ENCODE measurements around the gene OXSR1.
"Not testable (repeated sequence)": the region's sequence is repeated elsewhere in the genome, so short reads cannot be mapped to it uniquely, and the experiment has no call there.

The OXSR1 gene

DNA sequence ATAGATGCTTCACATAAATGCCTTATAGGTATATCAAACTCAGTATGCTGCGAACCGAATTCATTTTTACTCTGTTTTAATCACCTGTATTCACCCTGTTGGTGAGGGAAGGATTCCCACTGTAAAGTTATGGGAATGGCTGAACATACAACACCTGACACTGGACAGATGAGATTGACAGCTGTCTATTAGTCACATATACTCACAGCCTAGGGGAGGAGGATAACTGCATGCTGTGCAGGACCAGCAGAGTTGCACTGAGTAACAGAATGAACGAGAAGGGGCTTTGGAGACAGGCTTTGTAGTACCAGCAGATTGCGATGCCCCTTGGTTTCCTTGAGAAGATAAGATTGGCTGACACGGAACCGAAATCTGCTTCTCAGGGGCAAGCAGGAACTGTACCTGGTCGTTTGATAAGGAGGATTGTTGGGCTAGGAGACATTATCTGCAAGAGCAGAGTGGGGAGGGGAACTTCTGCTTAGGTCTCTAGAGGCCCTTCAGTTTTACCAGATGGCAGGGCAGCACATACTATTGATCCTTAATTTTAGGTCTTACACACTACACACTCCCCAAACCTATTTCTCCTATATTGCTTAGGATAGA lies 56.8 kb downstream of the OXSR1 start:
- DNase-seq (ENCODE audit: low read depth in 2 of 2) = no peak

DNA sequence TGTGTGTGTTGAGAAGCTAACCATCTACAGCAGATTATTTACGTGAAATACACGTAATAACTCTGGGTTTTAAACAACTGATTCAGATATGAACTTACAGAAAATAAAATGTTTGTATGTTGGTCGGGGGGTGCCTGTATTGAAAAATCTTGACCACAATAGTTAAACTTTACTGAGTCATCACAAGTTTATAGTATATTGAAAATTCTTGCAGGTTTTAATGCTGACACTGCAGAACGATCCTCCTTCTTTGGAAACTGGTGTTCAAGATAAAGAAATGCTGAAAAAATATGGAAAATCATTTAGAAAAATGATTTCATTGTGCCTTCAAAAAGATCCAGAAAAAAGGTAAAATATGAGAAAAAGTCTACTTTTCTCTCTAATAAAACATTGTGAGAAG lies 59.0 kb downstream of the OXSR1 start:
- no peak for DNase-seq (ENCODE audit: low read depth in 2 of 2)

DNA sequence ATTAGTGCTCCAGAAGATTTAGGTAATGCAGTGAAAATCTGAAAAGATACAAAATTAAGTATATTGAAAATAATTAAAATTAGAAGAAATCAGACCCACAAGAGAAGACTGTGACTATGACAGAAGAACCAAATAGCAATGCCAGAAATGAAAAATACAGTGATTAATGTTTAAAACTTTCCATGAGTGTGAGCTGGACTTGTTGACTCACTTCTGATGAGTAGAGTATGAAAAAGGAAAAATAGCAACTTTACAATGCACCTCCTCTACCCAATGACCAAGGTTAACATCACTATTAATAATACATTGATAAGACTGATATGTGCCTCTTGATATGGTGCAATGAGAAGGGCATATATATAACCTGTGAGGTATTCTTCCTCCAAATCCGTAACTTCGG lies 60.9 kb downstream of the OXSR1 start:
- DNase-seq (ENCODE audit: low read depth in 2 of 2) = no peak

DNA sequence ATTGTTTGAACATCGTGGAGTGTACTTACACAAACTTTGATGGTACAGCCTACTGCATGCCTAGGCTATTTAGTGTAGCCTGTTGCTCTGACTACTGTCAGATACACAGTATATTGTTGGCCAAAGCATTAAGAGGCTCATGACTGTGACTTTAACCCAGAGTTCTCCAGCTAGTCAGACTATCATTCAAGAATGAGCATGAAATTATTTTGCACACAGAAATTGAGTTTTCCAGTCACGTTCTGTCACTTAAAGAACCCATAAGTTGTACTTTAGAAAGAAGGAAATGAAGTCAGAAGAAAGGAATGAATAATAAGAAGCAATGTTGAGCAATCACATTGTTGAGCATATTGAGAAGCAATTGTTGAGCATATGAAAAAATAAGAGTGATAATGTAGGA lies 62.7 kb downstream of the OXSR1 start:
- no peak for DNase-seq (ENCODE audit: low read depth in 2 of 2)

DNA sequence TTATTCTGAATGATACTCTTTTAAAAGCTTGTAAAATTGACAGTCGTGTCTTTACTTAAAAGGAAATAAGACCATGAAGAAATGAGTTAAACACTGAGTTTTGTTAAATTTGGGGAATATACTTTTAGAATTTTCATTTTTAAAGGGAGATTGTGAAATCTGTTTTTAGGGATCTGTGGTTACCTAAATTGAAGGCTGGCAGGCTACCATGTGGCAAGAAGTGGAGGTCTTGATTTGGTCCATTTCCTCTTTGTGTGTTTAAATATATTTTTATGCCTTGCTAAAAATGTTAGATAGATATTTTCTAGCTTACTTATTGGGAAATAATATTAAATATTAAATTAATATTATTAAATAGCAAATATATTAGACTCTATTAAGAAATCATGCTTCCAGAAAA lies 63.7 kb downstream of the OXSR1 start:
- DNase-seq (ENCODE audit: low read depth in 2 of 2) = no peak

DNA sequence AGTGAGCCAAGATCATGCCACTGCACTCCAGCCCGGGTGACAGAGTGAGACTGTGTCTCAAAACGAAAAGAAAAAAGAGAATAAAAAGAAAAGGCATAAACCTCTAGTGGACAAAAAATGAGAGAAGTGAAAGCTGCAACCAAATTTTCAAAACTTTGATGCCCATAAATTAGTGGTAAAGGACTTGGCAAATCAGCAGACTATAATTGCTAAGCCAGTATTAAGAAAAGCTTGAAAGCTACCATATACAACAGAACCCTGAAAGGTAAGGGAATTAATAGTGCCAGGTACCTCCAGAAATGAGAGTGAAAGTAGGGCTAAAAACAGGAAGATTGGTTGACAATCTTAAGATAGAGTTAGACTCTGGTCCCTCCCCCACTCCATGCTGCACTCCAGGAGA lies 67.4 kb downstream of the OXSR1 start:
- no peak for DNase-seq (ENCODE audit: low read depth in 2 of 2)

DNA sequence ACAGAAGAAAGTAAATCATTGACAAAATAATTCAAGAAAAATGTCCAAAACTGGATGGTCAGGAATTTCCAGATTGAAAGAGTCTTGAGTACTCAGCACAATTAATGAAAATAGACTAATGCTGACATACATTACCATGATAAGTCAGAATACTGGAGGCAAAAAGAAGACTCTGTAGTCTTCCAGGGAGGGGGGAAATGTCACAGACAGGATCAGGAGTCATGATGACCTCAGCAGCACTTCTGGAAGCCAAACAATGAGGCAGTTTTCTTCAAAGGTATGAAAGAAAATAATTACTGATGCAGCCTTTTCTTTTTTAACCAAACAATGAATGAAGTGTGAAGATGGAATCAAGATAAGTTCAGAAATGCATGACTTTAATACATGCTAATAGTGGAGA lies 70.1 kb downstream of the OXSR1 start:
- DNase-seq (ENCODE audit: low read depth in 2 of 2) = no peak

DNA sequence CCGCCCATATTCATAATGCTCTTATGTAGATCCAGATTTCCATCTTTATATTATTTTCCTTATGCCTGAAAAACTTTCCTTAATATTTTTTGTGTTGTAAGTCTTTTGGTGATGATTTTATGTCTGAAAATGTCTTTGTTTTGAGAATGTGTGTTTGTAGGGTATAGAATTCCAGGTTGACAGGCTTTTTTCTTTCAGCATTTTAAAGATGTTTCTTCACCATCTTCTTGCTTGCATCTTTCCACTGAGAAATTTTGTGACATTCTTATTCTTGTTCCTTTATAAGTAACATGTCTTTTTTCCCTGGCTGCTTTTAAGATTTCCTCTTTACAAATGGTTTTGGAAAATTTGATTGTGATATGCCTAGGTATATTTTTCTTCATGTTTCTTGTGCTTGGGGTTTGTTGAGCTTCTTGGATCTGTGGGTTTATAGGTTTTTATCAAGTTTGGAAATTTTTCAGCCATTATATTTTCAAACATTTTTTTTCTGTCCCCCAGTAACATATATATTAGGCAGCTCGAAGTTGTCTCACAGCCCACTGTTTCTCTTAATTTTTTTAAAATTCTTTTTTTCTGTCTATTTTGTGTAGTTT lies 73.2 kb downstream of the OXSR1 start:
- DNase-seq (ENCODE audit: low read depth in 2 of 2) = no peak

DNA sequence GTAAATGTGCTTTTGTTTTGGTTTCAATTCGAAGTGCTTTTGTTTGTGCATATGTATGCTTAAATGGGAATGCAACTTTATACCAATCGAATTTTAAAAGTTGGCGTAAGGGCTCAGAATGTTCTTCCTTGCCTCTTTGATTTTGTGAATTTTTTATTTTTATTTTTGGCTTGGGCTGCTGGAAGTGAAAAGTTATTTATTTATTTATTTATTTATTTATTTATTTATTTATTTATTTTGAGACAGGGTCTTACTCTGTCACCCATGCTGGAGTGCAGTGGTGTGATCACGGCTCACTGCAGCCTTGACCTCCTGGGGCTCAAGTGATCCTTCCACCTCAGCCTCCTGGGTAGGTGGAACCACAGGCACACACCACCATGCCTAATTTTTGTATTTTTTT lies 77.5 kb downstream of the OXSR1 start:
- DNase-seq (ENCODE audit: low read depth in 2 of 2) = not testable (repeated sequence)

DNA sequence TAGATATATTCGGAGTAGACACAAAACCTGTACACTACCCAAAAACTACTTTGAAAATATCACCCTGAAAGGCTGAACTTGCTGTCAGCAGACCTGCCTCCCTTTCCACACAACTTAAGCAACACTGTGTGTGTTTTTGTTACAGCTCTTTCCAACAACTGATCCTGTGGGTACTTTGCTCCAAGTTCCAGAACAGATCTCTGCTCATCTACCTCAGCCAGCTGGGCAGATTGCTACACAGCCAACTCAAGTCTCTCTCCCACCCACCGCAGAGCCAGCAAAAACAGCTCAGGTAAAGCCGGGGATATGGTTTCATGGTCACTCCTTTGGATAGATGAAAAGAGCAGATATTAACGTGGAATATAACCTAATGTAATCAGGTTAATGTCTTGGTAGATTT lies 80.6 kb downstream of the OXSR1 start:
- no peak for DNase-seq (ENCODE audit: low read depth in 2 of 2)

DNA sequence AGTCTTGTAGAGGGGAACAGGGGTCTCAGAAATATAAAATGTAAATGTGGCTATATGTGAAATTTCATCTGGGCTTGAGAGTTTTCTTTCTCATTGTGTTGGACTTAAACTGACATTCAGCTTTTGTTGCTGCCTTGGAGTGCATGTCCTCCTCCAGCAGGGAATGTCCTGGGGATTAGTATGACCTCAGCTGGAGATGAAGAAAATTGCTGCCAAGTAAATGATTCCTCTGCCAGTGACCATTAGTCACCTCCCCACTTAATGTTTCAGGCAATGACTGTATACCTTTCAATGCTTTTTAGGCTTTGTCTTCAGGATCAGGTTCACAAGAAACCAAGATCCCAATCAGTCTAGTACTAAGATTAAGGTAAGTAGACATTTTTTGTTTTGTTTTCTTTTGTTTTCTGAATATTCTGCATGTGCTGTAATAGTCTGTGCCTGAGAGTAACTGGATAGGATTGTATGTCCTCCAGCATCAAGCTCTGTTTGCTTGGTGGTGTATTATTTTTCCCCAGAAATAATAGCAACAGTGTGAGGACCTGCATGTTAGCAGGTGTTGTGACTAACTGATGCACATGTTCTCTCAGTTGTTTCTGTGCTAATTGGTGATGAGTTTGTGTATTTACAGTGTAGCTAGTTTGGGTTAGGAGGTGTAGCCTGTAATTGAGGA lies 82.2 kb downstream of the OXSR1 start:
- DNase-seq (ENCODE audit: low read depth in 2 of 2) = no peak

DNA sequence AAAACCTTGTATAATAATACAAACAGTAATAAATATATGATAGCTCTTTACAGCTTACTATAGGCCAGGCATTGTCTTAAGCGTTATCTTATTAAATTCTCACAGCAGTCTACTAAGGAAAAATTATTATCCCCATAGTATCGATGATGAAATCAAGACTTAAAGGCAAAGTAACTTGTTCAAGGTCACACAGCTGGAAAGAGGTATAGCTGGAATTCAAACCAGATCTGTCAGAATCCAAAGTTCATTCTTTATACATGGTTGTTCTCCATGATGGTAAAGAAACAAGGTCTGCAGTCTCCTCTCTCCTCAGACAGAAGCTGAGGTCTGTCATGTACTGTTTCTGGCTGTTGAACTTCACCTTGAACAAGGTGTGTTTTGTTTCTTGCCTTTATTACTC lies 84.9 kb downstream of the OXSR1 start:
- no peak for DNase-seq (ENCODE audit: low read depth in 2 of 2)

DNA sequence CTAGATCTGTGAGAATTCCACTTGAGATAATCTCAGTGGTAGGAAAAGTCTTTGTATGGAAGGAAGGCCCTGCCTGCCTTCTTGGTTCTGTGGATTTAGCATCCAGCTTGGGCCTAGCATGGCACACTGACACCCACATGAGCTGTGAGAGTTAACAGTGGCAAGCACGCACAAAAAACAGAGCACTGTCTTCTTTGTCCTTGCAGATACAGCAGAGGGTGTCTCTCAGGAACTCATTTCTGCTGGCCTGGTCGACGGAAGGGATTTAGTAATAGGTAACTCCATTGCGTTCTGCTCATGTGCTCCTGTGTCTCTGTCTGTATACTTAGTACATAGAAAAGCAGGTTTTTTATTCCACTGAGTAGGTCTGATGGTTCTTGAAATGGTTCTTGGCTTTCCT lies 85.9 kb downstream of the OXSR1 start:
- DNase-seq (ENCODE audit: low read depth in 2 of 2) = no peak

DNA sequence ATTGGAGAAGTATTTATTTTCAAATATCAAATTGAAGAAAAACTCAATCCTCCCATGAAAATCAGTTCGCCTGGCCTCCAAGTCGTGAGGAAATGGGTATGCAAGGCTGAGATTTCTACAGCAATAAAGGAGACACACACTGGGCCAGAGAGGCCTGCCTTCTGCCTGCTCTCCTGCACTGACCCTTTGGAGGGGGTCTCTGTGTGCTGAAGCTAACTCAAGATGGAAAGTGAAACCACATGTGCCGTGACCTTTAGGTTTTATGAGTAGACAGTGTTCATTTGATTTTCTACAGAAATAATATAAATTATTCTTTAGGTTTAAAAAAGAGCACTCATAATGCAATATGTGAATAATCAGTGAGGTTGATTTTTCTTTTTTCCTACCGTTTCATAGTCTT lies 88.4 kb downstream of the OXSR1 start:
- no peak for DNase-seq (ENCODE audit: low read depth in 2 of 2)

DNA sequence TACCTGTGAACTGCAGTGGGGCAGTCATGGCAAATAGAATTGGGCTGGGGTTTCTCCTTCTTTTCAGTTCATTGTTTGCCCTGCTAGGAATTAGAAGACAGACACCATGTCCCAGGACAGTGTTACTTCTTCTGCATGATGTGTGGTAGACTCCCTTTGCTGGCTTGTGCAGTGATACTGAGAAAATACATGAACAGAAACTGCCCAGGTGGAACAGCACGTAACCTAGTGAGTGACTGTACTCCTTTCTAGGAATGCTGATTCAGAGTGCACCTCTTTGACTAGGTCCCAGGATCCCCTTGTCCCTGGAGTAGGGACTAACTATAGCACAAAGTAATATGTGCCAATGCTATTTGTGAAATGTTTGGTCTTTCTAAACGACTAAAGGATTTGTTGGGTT lies 89.5 kb downstream of the OXSR1 start:
- DNase-seq (ENCODE audit: low read depth in 2 of 2) = no peak

DNA sequence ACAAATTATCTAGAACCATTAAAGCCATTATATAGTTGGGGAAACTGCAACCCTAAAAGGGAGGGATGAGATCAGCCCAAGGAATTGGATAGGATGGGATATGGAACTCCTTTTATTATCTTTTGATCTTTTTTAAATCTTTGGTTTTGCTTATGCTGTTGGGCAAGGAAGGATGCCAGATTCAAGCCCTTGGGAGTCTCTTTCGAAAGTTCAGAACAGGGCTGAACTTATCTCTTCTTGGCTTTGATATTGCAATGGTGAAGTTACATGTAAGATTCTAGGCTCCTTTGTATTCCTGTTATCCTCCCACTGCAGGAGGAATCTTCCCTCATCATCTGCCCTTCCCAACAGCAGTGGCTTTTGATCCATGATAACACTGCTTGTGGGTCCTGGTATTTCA lies 90.3 kb downstream of the OXSR1 start:
- no peak for DNase-seq (ENCODE audit: low read depth in 2 of 2)

DNA sequence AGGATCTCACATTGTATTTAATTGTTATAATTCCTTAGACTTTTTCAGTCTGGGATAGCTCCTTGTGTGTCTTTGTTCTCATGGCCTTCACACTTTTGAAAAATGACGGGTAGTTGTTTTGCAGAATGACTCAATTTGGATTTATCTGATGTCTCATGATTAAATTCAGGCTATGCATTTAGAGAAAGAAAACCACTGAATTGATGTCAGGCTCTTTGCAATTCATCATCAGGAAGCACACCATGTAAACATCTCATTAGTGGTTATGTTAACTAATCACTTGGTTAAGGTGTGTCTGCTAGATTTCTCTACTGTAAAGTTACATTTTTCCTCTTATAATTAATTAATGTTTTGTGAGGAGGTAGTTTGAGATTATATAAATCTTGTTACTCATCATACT lies 92.2 kb downstream of the OXSR1 start:
- no peak for DNase-seq (ENCODE audit: low read depth in 2 of 2)

DNA sequence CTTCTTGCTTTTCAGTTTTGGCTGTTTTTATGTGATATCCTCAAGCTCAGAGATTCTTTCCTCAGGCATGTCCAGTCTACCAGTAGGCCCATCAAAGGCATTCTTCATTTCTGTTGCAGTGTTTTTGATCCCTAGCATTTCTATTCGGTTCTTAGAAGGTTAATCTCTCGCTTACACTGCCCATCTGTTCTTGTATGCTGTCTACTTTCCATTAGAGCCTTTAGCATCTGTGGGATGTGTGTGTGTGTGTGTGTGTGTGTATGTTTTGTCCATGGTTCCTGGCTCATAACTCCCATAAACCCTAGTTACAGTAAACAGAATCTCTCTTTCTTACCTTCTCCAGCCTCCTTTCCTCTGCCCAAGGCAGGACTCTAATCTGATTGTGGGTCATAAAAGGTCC lies 95.1 kb downstream of the OXSR1 start:
- no peak for DNase-seq (ENCODE audit: low read depth in 2 of 2)

DNA sequence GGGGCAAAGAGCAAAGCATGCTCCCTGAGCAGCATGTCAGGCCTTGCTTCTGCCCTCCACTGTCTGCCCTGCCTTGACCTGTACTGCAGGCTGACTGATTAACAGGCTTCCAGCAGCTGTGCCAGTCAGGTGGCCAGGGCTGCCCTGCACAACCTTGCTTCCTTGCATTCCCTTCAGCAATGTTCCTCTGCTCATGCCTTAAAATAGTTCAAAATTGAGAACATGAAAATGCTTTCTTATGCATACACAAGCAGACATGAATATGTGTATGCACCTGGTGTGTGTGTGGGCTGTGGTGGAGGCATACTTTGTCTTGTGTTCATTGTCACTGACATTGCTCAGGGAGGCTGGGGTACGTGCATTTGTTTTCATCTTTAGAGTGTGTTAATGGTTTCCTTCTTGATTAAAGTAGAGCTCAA lies 99.0 kb downstream of the OXSR1 start:
- DNase-seq (ENCODE audit: low read depth in 2 of 2) = no peak

DNA sequence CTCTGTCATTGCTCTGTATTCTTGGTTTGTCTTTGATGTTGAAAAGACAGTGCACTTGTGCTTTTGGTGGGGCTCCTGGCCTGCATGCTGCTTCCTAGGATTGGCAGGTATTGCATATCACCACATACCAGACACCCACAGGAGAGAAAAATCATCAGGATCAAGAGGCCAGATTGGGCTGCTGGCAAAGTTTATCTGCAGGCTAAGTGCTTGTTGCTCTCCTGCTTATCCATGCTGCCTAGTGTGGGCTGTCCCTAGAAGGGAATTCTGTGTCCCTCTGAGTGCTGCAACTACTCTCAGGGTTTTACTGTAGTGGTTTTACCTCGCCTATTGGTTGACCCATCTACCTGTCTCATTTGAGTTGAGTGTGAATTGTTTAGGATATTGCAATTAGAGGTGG lies 99.4 kb downstream of the OXSR1 start:
- DNase-seq (ENCODE audit: low read depth in 2 of 2) = no peak

DNA sequence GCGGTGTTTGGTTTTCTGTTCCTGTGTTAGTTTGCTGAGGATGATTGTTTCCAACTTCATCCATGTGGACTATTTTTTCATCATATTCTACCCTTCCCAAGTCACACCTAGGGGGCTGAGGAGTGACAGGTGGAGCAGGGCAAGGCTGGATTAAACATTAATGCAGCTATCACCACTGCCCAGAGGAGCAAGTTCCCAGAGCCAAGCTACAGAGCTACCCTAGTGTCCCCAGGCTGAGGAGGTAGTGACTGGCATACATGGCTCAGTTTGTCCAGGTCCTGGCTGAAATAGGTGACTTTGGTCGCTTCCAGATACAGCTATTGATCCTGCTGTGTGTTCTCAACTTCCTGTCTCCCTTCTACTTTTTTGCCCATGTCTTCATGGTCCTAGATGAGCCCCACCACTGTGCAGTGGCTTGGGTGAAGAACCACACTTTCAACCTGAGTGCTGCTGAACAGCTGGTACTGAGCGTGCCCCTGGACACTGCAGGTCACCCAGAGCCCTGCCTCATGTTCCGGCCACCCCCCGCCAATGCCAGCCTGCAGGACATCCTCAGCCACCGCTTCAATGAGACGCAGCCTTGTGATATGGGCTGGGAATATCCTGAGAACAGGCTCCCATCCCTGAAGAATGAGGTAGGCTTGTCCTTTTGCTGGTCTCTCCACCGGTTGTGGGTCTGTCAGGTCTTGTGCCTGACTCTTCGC lies 100.4 kb downstream of the OXSR1 start, which contains the start of gene SLC22A13:
SLC22A13 (plus strand) TSS at position 209 of the 704 bp plus-strand sequence; CDS start at position 258, 49 bp downstream.
- DNase-seq (ENCODE audit: low read depth in 2 of 2) = no peak

DNA sequence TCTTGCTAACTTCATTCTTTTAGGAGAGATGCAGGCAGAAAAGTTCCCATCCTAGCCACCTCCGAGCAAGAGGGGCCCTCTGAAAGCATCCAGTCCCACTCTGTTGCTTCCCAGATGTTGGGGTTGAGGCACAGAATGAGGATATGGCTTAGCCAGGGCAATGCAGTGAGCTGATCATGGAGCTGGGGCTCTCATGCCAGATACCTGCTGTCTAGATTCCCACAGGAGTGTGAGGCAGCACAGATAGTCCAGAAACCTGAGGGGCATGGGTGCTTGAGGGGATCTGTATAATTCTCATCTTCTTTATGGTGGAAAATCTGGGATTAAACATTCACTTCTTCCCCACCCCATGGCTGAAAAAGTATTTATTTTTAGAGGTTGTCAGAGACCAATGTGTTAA lies 101.5 kb downstream of the OXSR1 start:
- no peak for DNase-seq (ENCODE audit: low read depth in 2 of 2)

DNA sequence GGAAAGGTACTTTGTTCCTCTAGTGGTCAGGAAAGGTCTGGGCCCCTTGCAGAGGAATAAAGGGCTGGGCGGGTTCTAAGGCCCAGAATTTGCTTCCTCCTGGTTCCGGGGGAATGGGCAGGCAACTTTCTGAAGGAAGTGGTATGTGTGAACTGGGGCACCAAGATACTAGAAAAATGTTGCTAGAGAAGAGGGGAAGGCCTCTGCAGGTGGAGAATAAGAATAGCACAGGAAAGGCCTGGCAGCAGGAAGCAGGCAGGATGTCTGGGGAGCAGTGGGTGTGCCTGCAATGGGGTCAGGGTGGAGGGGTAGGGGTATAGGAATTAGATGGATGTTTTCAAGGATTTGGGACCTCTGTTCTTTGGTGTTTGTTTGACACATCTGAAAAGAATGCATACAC lies 102.3 kb downstream of the OXSR1 start:
- DNase-seq (ENCODE audit: low read depth in 2 of 2) = no peak

Measured in stimulated activated CD8-positive, alpha-beta memory T cell treated with anti-CD3 and anti-CD28 coated beads, Interleukin-15, amount 100 ng/mL, for 48 hours (primary cell).